IMR-90 (cell line): ENCODE data around the gene FTHL17. TPM values are rescaled to one million over a fixed set of nuclear protein-coding genes. Genes with fewer than 3 reads are reported as not detected.

Source experiments
- ATAC-seq: fragments of 200-7000 bp; cut with Tn5 transposase; 2 replicates; pipeline ENCODE4 v1.9.1; 2020; ENCODE audit warnings: low read depth, mild to moderate bottlenecking, moderate library complexity
- BruUV-seq: library from RNA; stranded (reverse); fragments of 400-500 nt; replicated peaks from 2 replicates; lab custom pipeline; 2021; lab: Mats Ljungman, UMichigan
- CTCF ChIA-PET: fragments of 300-600 bp; formaldehyde crosslinking; extraction: SDS; loops from one replicate; lab custom pipeline; 2021; ENCODE audit warnings: antibody characterized with exemption; lab: Yijun Ruan, JAX
- POLR2A ChIA-PET: fragments of 300-600 bp; sonication (Branson Sonifier 250); formaldehyde crosslinking; loops from one replicate; lab custom pipeline; 2022; ENCODE audit warnings: antibody characterized with exemption; ENCODE audit not compliant: unreplicated experiment; lab: Charles Lee
- DNase-seq: peaks from one replicate; pipeline ENCODE4 v3.0.0; 2013
- H2AFZ ChIP-seq: replicated peaks from 2 replicates; pipeline ENCODE3; 2013; ENCODE audit warnings: low read length, mild to moderate bottlenecking; ENCODE audit not compliant: poor library complexity
- H2AK5ac ChIP-seq: 2 replicates; pipeline ENCODE4 v1.6.1; 2013; ENCODE audit warnings: low read depth, low read length, inconsistent platforms
- H2AK9ac ChIP-seq: replicated peaks from 2 replicates; pipeline ENCODE3; 2013; ENCODE audit warnings: mild to moderate bottlenecking, low read depth, low read length, moderate library complexity; ENCODE audit not compliant: poor library complexity
- H2BK120ac ChIP-seq: 2 replicates; pipeline ENCODE4 v1.6.1; 2013; ENCODE audit warnings: low read depth, low read length, inconsistent platforms
- H2BK15ac ChIP-seq: 3 replicates; pipeline ENCODE4 v1.6.1; 2013; ENCODE audit warnings: low read depth, low read length, inconsistent platforms
- H2BK20ac ChIP-seq: 2 replicates; pipeline ENCODE4 v1.6.1; 2013; ENCODE audit warnings: low read depth, mild to moderate bottlenecking, inconsistent platforms, low read length, moderate library complexity
- H2BK5ac ChIP-seq: 2 replicates; pipeline ENCODE4 v1.6.1; 2013; ENCODE audit warnings: mild to moderate bottlenecking, low read depth, low read length, inconsistent platforms; ENCODE audit not compliant: poor library complexity, severe bottlenecking
- H3K14ac ChIP-seq: replicated peaks from 2 replicates; pipeline ENCODE4 v1.6.1; 2013; ENCODE audit warnings: low read depth, low read length, inconsistent platforms
- H3K18ac ChIP-seq: 2 replicates; pipeline ENCODE4 v1.6.1; 2013; ENCODE audit warnings: low read depth, low read length, control low read depth
- H3K23ac ChIP-seq: 2 replicates; pipeline ENCODE4 v1.6.1; 2013; ENCODE audit warnings: low read depth, low read length, inconsistent platforms
- H3K27ac ChIP-seq: 2 replicates; pipeline ENCODE4 v1.5.1; 2013; ENCODE audit warnings: mild to moderate bottlenecking, control low read depth, low read length; ENCODE audit not compliant: insufficient read depth
- H3K27me3 ChIP-seq: 2 replicates; pipeline ENCODE4 v1.6.1; 2013; ENCODE audit warnings: low read length; ENCODE audit not compliant: control insufficient read depth, insufficient read depth
- H3K36me3 ChIP-seq: 2 replicates; pipeline ENCODE4 v1.6.1; 2013; ENCODE audit warnings: low read length, mixed read lengths; ENCODE audit not compliant: control insufficient read depth, insufficient read depth
- H3K4ac ChIP-seq: 2 replicates; pipeline ENCODE4 v1.6.1; 2013; ENCODE audit warnings: low read depth, low read length, inconsistent platforms
- H3K4me1 ChIP-seq: 2 replicates; pipeline ENCODE4 v1.6.1; 2013; ENCODE audit warnings: low read length, mixed read lengths; ENCODE audit not compliant: control insufficient read depth, insufficient read depth
- H3K4me2 ChIP-seq: 2 replicates; pipeline ENCODE4 v1.6.1; 2013; ENCODE audit warnings: low read depth, mild to moderate bottlenecking, control low read depth, low read length, moderate library complexity
- H3K4me3 ChIP-seq: 2 replicates; pipeline ENCODE4 v1.5.1; 2013; ENCODE audit warnings: low read depth, mild to moderate bottlenecking, control low read depth, low read length, moderate library complexity; ENCODE audit not compliant: insufficient read depth
- H3K56ac ChIP-seq: 2 replicates; pipeline ENCODE4 v1.6.1; 2013; ENCODE audit warnings: low read length, inconsistent platforms; ENCODE audit not compliant: insufficient read depth; ENCODE audit errors: extremely low read depth
- H3K79me1 ChIP-seq, 2 experiments: 2 replicates each; pipeline ENCODE4 v1.6.1; 2013; ENCODE audit warnings: low read length in 2 of 2, inconsistent platforms in 1 of 2, low read depth in 1 of 2
- H3K9ac ChIP-seq: 2 replicates; pipeline ENCODE4 v1.6.1; 2013; ENCODE audit warnings: low read depth, low read length, control low read depth
- H3K9me1 ChIP-seq: 2 replicates; pipeline ENCODE4 v1.6.1; 2013; ENCODE audit warnings: low read length, inconsistent platforms; ENCODE audit not compliant: insufficient read depth
- H3K9me3 ChIP-seq: 2 replicates; pipeline ENCODE4 v1.6.1; 2013; ENCODE audit warnings: low read length; ENCODE audit not compliant: control insufficient read depth, insufficient read depth
- H4K20me1 ChIP-seq: 2 replicates; pipeline ENCODE4 v1.6.1; 2013; ENCODE audit warnings: low read length, inconsistent platforms; ENCODE audit not compliant: insufficient read depth
- H4K5ac ChIP-seq: 2 replicates; pipeline ENCODE4 v1.6.1; 2013; ENCODE audit warnings: mild to moderate bottlenecking, low read depth, low read length, control low read depth
- H4K8ac ChIP-seq, 2 experiments: 2 replicates each; pipeline ENCODE4 v1.6.1; 2013; ENCODE audit warnings: low read depth in 2 of 2, low read length in 2 of 2, control low read depth in 1 of 2, inconsistent platforms in 1 of 2
- H4K91ac ChIP-seq: 2 replicates; pipeline ENCODE4 v1.6.1; 2013; ENCODE audit warnings: low read depth, low read length, inconsistent platforms; ENCODE audit not compliant: insufficient read depth
- MXI1 ChIP-seq: IDR thresholded peaks from 2 replicates; pipeline ENCODE4 v1.6.1; 2012; ENCODE audit warnings: low read depth, mild to moderate bottlenecking, low read length, moderate library complexity, borderline replicate concordance
- POLR2A ChIP-seq: IDR thresholded peaks from 2 replicates; pipeline ENCODE4 v1.6.1; 2012; ENCODE audit warnings: mild to moderate bottlenecking, low read depth, low read length
- WGBS, 2 experiments: methylation state at CpG; one replicate each; pipeline versions ENCODE4 v1.1.5 to v1.1.7; 2013; ENCODE audit warnings: missing lambda C conversion rate in 2 of 2; ENCODE audit not compliant: insufficient read length in 1 of 2; ENCODE audit errors: extremely low coverage in 2 of 2; 5-methylcytosine and 5-hydroxymethylcytosine counted together
- dilution Hi-C: fragments of 300-500 bp; cut with HindIII; formaldehyde crosslinking; loops from one replicate; pipeline ENCODE4 v1.14.3; 2018; ENCODE audit warnings: low sequenced_read_pairs; ENCODE audit not compliant: unreplicated experiment
- in situ Hi-C: fragments of 300-500 bp; cut with MboI; formaldehyde crosslinking; loops from 3 replicates; pipeline ENCODE4 v1.14.3; 2019; ENCODE audit warnings: low sequenced_read_pairs, inconsistent platforms, mixed read lengths
- intact Hi-C: fragments of 100-400 bp; cut with micrococcal nuclease; formaldehyde crosslinking; loops from 2 replicates; pipeline ENCODE4 v1.10.0; 2022
- polyA plus RNA-seq, 3 experiments: library from polyadenylated mRNA; depleted of rRNA; stranded (reverse); fragments of >200 nt; gene quantifications; 2 replicates each; pipeline ENCODE4 v1.2.3, GENCODE V29; 2012; ENCODE audit warnings: low replicate concordance in 1 of 3
- total RNA-seq: library from RNA; depleted of rRNA; stranded (reverse); fragments of >200 nt; gene quantifications from 2 replicates; pipeline ENCODE4 v1.2.3, GENCODE V29; 2012

FTHL17 gene
- total and polyA plus RNA-seq, 2 of the 4 experiments (the other 2 are of a cell fraction) = not detected

DNA sequence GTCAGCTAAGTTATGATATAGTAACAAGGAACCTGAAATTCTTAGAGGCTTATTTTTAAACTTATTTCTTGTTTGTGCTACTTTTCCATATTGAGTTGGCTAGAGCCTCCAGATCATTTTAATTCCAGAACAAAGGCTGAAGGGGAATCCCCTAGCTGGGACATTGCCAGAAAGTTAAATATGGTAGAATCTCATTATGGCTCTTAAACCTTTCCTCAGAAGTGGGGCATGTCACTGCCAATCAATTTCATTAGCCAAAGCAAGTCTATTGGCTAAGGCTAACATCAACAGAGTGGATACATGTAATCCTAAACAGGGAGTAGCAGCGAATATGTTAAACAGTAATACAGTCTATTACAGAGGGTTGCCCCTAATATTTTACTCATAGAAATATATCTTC lies 47.0 kb downstream of the FTHL17 start:
- BruUV-seq = no TSS peak
- Histone ChIP-seq H4K20me1 (no peaks in the 10 kb centered on the region), H3K4me3 (no peak overlapping the region), H2BK120ac (no peak overlapping the region), H2BK15ac (no peak overlapping the region), H2AK9ac (no peak overlapping the region), H3K4me2 (no peak overlapping the region), H2AK5ac (no peak overlapping the region), H2BK20ac (no peak overlapping the region), H3K27ac (no peak overlapping the region), H4K8ac (no peak overlapping the region), H2BK5ac (no peak overlapping the region), H2AFZ (no peak overlapping the region), H3K4ac (no peak overlapping the region), H4K5ac (no peak overlapping the region), H3K9me3 (no peaks in the 10 kb centered on the region), H3K18ac (no peak overlapping the region), H4K91ac (no peak overlapping the region), H3K56ac (no peak overlapping the region), H3K79me1 (no peaks in the 10 kb centered on the region), H3K9ac (no peak overlapping the region), H3K36me3 (no peaks in the 10 kb centered on the region), H3K9me1 (no peaks in the 10 kb centered on the region), H3K14ac (no peak overlapping the region), H3K23ac (no peak overlapping the region), H3K27me3 (peaks cover 2% of the 10 kb centered on the region; the same call in 1 of the 2 replicates), H3K4me1 (no peaks in the 10 kb centered on the region)
- no peak for TF ChIP-seq MXI1
- TF ChIP-seq POLR2A = no peak
- no peak for ATAC-seq
- WGBS, 2 experiments = no CpG with 5 or more reads among the region's 1 CpG
- CTCF ChIA-PET = interaction anchor here (1.2 kb wide), 1 partner anchor 12 kb away, joined by 3 read pairs; no protein-coding TSS in a partner anchor
- dilution Hi-C loops = no loop called here
- intact Hi-C loops = no loop called here
- DNase-seq = no peak
- in situ Hi-C loops = no loop called here
- POLR2A ChIA-PET = interaction anchor here (0.7 kb wide), 1 partner anchor 875 kb away, joined by 3 read pairs; no protein-coding TSS in a partner anchor
